GM12878 (cell line): Measurements from ENCODE around the gene MPRIP. TPM values are rescaled to one million over a fixed set of nuclear protein-coding genes. Genes with fewer than 3 reads are reported as not detected.

Experiments
- ATAC-seq: fragments of 200-7000 bp; cut with Tn5 transposase; 3 replicates; pipeline ENCODE4 v1.9.1; 2020; ENCODE audit warnings: mild to moderate bottlenecking, moderate library complexity
- BruUV-seq: library from RNA; stranded (reverse); fragments of 400-500 nt; replicated peaks from 2 replicates; lab custom pipeline; 2021; lab: Mats Ljungman, UMichigan
- CTCF ChIA-PET: fragments of 300-600 bp; sonication (Branson Sonifier 250); formaldehyde crosslinking; extraction: SDS; loops from one replicate; lab custom pipeline; 2021; ENCODE audit warnings: inconsistent platforms; lab: Yijun Ruan, JAX
- POLR2A ChIA-PET: fragments of 350-600 bp; formaldehyde crosslinking; extraction: SDS; loops from one replicate; lab custom pipeline; 2021; ENCODE audit warnings: inconsistent platforms; lab: Charles Lee
- RAD21 ChIA-PET: fragments of 300-600 bp; sonication (Branson Sonifier 250); formaldehyde crosslinking; loops from one replicate; lab custom pipeline; 2023; ENCODE audit warnings: antibody characterized with exemption; ENCODE audit not compliant: unreplicated experiment; lab: Charles Lee
- SMC1A ChIA-PET: fragments of 300-600 bp; sonication (Branson Sonifier 250); formaldehyde crosslinking; loops from one replicate; lab custom pipeline; 2023; ENCODE audit not compliant: unreplicated experiment, uncharacterized antibody; lab: Charles Lee
- DNase-seq: peaks from one replicate; pipeline ENCODE4 v3.0.0-alpha.2; 2011; ENCODE audit warnings: low read depth, low spot score
- FAIRE-seq: peaks from 3 replicates; lab custom pipeline; 2011; peaks lifted over from hg19 to GRCh38; lab: Jason Lieb, UNC
- H2AFZ ChIP-seq: 2 replicates; pipeline ENCODE4 v1.6.0; 2011; ENCODE audit warnings: low read depth, low read length, control low read depth; ENCODE audit not compliant: control insufficient read depth
- H3K27ac ChIP-seq: 2 replicates; pipeline ENCODE4 v1.5.1; 2011; ENCODE audit warnings: control low read depth; ENCODE audit not compliant: control insufficient read depth, insufficient read depth
- H3K27me3 ChIP-seq, 2 experiments: replicated peaks in 1 of 2; 2 replicates each; pipeline versions ENCODE4 v1.6.0 to v1.6.1; 2011; ENCODE audit warnings: low read length in 1 of 2; ENCODE audit not compliant: control insufficient read depth in 2 of 2, insufficient read depth in 2 of 2
- H3K36me3 ChIP-seq, 2 experiments: 2 replicates each; pipeline ENCODE4 v1.5.1; 2011; ENCODE audit warnings: low read length in 1 of 2; ENCODE audit not compliant: control insufficient read depth in 2 of 2, insufficient read depth in 2 of 2
- H3K4me1 ChIP-seq: 2 replicates; pipeline ENCODE4 v1.6.1; 2011; ENCODE audit warnings: mild to moderate bottlenecking, low read length, moderate library complexity, mixed read lengths; ENCODE audit not compliant: control insufficient read depth, insufficient read depth
- H3K4me2 ChIP-seq: 2 replicates; pipeline ENCODE4 v1.6.0; 2011; ENCODE audit warnings: control low read depth; ENCODE audit not compliant: control insufficient read depth, insufficient read depth
- H3K4me3 ChIP-seq: fragments of 200-600 bp; sonication (generic); 2 replicates; pipeline ENCODE4 v1.5.1; 2016
- H3K79me2 ChIP-seq: 2 replicates; pipeline ENCODE4 v1.6.0; 2011; ENCODE audit warnings: low read length; ENCODE audit not compliant: control insufficient read depth, insufficient read depth
- H3K9ac ChIP-seq: 2 replicates; pipeline ENCODE4 v1.8.0; 2011; ENCODE audit warnings: low read length, control low read depth, mixed read lengths; ENCODE audit not compliant: control insufficient read depth, insufficient read depth
- H3K9me3 ChIP-seq: replicated peaks from 3 replicates; pipeline ENCODE4 v1.5.1; 2011; ENCODE audit warnings: mild to moderate bottlenecking, low read length; ENCODE audit not compliant: control insufficient read depth, insufficient read depth
- H4K20me1 ChIP-seq: 2 replicates; pipeline ENCODE4 v1.6.0; 2011; ENCODE audit not compliant: control insufficient read depth, insufficient read depth
- IKZF1 ChIP-seq: fragments of 450-650 bp; conservative IDR thresholded peaks from 2 replicates; pipeline ENCODE4 v1.6.1; 2017; ENCODE audit warnings: antibody characterized with exemption, mild to moderate bottlenecking
- IKZF2 ChIP-seq, 2 experiments: fragments of 450-650 bp; IDR thresholded peaks; 2 replicates each; pipeline ENCODE4 v1.6.1; 2017; ENCODE audit warnings: mild to moderate bottlenecking in 2 of 2, moderate library complexity in 2 of 2
- KDM1A ChIP-seq: fragments of 200-600 bp; sonication (generic); IDR thresholded peaks from 2 replicates; pipeline ENCODE4 v1.6.1; 2016; ENCODE audit warnings: borderline replicate concordance
- MYC ChIP-seq: IDR thresholded peaks from 2 replicates; pipeline ENCODE4 v1.6.1; 2011; ENCODE audit warnings: mild to moderate bottlenecking, low read length, moderate library complexity, inconsistent platforms; ENCODE audit not compliant: insufficient read depth, insufficient replicate concordance, insufficient read length, severe bottlenecking
- REST ChIP-seq: IDR thresholded peaks from 2 replicates; pipeline ENCODE4 v1.6.1; 2012; ENCODE audit warnings: mild to moderate bottlenecking, low read depth, low read length
- RFX5 ChIP-seq: IDR thresholded peaks from 2 replicates; pipeline ENCODE4 v1.6.1; 2011; ENCODE audit warnings: low read depth, low read length, improper control_type of control experiment
- SMARCA5 ChIP-seq: fragments of 450-650 bp; IDR thresholded peaks from 2 replicates; pipeline ENCODE4 v1.6.1; 2017; ENCODE audit warnings: mild to moderate bottlenecking
- TARDBP ChIP-seq: IDR thresholded peaks from 2 replicates; pipeline ENCODE4 v1.6.1; 2016; ENCODE audit warnings: borderline replicate concordance
- ZSCAN29 ChIP-seq: fragments of 450-650 bp; IDR thresholded peaks from 2 replicates; pipeline ENCODE4 v1.6.1; 2017; ENCODE audit warnings: mild to moderate bottlenecking, moderate library complexity
- WGBS: methylation state at CpG from one replicate; pipeline ENCODE4 v1.1.6; 2016; ENCODE audit warnings: low lambda C conversion rate; ENCODE audit not compliant: insufficient replicate concordance, insufficient coverage; ENCODE audit errors: missing lambda C conversion rate; 5-methylcytosine and 5-hydroxymethylcytosine counted together
- in situ Hi-C: fragments of 300-500 bp; cut with MboI; formaldehyde crosslinking; loops from 9 replicates; pipeline ENCODE4 v1.14.3; 2018; ENCODE audit warnings: mixed read lengths
- intact Hi-C: fragments of 100-400 bp; cut with micrococcal nuclease; formaldehyde crosslinking; loops from one replicate; pipeline ENCODE4 v1.14.2; 2022; ENCODE audit not compliant: unreplicated experiment
- polyA plus RNA-seq, 11 experiments: library from polyadenylated mRNA; depleted of rRNA in 4 of 11; unstranded in 6 of 11; stranded (reverse) in 5 of 11; fragments of >200 nt; fragmentation: Nextera tagmentation in 4 of 11; fragmentation: Illumina TruSeq in 1 of 11; extraction: Ambion mirVana in 4 of 11; extraction: Trizol in 1 of 11; gene quantifications; 1 replicate in 1 of 11; 2 replicates in 10 of 11; pipeline versions ENCODE4 v1.2.1 to v1.2.3, GENCODE V29; 2011 to 2016; ENCODE audit warnings: inconsistent platforms in 2 of 11, missing spikeins in 2 of 11, low read depth in 1 of 11
- total RNA-seq, 4 experiments: library from RNA; depleted of rRNA in 3 of 4; stranded (reverse); fragments of >200 nt in 3 of 4; fragmentation: Illumina TruSeq in 1 of 4; extraction: Trizol in 1 of 4; gene quantifications; 2 replicates each; pipeline versions ENCODE4 v1.2.1 to v1.2.3, GENCODE V29; 2013 to 2021
- TF ChIP-seq, protein P1 (sequence below): fragments of 450-650 bp; IDR thresholded peaks from 2 replicates; pipeline ENCODE4 v1.6.1; 2016; ENCODE audit warnings: mild to moderate bottlenecking, moderate library complexity, borderline replicate concordance
- TF ChIP-seq, protein P2 (sequence below): fragments of 150-350 bp; IDR thresholded peaks from 2 replicates; pipeline ENCODE4 v1.6.1; 2016; ENCODE audit warnings: low read depth, low read length

MPRIP gene
- total and polyA plus RNA-seq, 10 of the 15 experiments (the other 5 are each of a cell fraction or from before 2014, with no cell fraction given), result 16.5 to 168 (median 71.7) TPM

DNA sequence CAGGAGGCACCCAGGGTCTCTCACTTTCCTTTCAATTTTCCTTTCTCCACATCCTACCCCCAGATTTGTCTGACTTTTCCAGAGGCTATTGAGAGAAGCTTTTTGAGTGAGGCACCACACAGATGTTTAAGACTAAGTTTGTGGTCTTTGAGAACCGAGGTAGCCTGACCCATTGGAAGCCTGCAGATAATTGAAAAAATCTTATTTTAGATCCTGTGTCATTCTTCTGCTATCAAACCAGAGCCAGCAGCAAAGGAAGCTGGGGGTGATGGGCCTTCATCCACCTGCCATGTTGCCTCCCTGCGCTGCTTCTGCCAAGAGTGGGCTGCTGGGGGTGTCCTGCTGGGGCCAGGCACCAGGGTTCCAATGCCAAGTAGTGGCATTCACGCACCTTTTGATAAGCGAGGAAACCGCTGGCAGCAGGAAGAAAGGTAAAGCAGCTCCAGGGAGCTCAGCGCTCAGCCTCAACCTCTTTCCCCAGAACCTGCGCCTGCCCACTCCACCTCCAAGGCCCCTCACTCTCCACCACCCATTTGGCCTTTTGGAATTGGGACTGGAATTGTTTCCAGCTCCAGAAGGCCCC, 55.6 kb downstream of the MPRIP start:
- RAD21 ChIA-PET, result no interaction called here
- no TSS peak for BruUV-seq
- no peak overlapping the region for H2AFZ ChIP-seq
- CTCF ChIA-PET, result no interaction called here
- POLR2A ChIA-PET, result no interaction called here
- in situ Hi-C loops (no loop called here), intact Hi-C loops (no loop called here)
- DNase-seq, result no peak
- no peak for FAIRE-seq
- no peaks in the 10 kb centered on the region for H4K20me1 ChIP-seq
- TF ChIP-seq, protein P1, sequence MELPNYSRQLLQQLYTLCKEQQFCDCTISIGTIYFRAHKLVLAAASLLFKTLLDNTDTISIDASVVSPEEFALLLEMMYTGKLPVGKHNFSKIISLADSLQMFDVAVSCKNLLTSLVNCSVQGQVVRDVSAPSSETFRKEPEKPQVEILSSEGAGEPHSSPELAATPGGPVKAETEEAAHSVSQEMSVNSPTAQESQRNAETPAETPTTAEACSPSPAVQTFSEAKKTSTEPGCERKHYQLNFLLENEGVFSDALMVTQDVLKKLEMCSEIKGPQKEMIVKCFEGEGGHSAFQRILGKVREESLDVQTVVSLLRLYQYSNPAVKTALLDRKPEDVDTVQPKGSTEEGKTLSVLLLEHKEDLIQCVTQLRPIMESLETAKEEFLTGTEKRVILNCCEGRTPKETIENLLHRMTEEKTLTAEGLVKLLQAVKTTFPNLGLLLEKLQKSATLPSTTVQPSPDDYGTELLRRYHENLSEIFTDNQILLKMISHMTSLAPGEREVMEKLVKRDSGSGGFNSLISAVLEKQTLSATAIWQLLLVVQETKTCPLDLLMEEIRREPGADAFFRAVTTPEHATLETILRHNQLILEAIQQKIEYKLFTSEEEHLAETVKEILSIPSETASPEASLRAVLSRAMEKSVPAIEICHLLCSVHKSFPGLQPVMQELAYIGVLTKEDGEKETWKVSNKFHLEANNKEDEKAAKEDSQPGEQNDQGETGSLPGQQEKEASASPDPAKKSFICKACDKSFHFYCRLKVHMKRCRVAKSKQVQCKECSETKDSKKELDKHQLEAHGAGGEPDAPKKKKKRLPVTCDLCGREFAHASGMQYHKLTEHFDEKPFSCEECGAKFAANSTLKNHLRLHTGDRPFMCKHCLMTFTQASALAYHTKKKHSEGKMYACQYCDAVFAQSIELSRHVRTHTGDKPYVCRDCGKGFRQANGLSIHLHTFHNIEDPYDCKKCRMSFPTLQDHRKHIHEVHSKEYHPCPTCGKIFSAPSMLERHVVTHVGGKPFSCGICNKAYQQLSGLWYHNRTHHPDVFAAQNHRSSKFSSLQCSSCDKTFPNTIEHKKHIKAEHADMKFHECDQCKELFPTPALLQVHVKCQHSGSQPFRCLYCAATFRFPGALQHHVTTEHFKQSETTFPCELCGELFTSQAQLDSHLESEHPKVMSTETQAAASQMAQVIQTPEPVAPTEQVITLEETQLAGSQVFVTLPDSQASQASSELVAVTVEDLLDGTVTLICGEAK, result no peak
- TF ChIP-seq MYC, result no peak
- TF ChIP-seq TARDBP, result no peak
- no peak for TF ChIP-seq REST
- no peak for TF ChIP-seq SMARCA5
- no peak for TF ChIP-seq RFX5
- no peak for TF ChIP-seq IKZF1
- TF ChIP-seq, protein P2, sequence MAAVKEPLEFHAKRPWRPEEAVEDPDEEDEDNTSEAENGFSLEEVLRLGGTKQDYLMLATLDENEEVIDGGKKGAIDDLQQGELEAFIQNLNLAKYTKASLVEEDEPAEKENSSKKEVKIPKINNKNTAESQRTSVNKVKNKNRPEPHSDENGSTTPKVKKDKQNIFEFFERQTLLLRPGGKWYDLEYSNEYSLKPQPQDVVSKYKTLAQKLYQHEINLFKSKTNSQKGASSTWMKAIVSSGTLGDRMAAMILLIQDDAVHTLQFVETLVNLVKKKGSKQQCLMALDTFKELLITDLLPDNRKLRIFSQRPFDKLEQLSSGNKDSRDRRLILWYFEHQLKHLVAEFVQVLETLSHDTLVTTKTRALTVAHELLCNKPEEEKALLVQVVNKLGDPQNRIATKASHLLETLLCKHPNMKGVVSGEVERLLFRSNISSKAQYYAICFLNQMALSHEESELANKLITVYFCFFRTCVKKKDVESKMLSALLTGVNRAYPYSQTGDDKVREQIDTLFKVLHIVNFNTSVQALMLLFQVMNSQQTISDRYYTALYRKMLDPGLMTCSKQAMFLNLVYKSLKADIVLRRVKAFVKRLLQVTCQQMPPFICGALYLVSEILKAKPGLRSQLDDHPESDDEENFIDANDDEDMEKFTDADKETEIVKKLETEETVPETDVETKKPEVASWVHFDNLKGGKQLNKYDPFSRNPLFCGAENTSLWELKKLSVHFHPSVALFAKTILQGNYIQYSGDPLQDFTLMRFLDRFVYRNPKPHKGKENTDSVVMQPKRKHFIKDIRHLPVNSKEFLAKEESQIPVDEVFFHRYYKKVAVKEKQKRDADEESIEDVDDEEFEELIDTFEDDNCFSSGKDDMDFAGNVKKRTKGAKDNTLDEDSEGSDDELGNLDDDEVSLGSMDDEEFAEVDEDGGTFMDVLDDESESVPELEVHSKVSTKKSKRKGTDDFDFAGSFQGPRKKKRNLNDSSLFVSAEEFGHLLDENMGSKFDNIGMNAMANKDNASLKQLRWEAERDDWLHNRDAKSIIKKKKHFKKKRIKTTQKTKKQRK, result no peak
- TF ChIP-seq ZSCAN29, result no peak
- TF ChIP-seq IKZF2 (IDR thresholded peaks at IDR 0.05), result no peak
- no peak for TF ChIP-seq KDM1A
- no peak for ATAC-seq
- no peak overlapping the region for H3K9ac ChIP-seq
- 96% methylated on average over 7 of the region's 7 CpGs for WGBS
- H3K36me3 ChIP-seq, result peaks cover 5 to 11% of the 10 kb centered on the region in 2 experiments; a peak in 3 of 4 replicates
- H3K4me3 ChIP-seq, result no peak overlapping the region
- no peaks in the 10 kb centered on the region for H3K79me2 ChIP-seq
- no peak overlapping the region for H3K27ac ChIP-seq
- H3K4me1 ChIP-seq, result no peaks in the 10 kb centered on the region
- H3K27me3 ChIP-seq, result no peaks in the 10 kb centered on the region
- SMC1A ChIA-PET, result no interaction called here
- no peaks in the 10 kb centered on the region for H3K9me3 ChIP-seq
- H3K4me2 ChIP-seq, result no peak overlapping the region
